GM20000 (cell line): ENCODE measurements around the gene PKNOX1.
"Not testable (repeated sequence)": the region's sequence is repeated elsewhere in the genome, so short reads cannot be mapped to it uniquely, and the experiment has no call there.

Source experiments
- DNase-seq: peaks from one replicate; pipeline ENCODE4 v3.0.0; 2012; ENCODE audit warnings: low spot score
- TF ChIP-seq, protein P1 (sequence below): IDR thresholded peaks from 2 replicates; pipeline ENCODE4 v1.5.1; 2012; ENCODE audit warnings: mild to moderate bottlenecking, control low read depth; ENCODE audit errors: extremely low read depth, missing control alignments

The PKNOX1 gene, protein sequence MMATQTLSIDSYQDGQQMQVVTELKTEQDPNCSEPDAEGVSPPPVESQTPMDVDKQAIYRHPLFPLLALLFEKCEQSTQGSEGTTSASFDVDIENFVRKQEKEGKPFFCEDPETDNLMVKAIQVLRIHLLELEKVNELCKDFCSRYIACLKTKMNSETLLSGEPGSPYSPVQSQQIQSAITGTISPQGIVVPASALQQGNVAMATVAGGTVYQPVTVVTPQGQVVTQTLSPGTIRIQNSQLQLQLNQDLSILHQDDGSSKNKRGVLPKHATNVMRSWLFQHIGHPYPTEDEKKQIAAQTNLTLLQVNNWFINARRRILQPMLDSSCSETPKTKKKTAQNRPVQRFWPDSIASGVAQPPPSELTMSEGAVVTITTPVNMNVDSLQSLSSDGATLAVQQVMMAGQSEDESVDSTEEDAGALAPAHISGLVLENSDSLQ

DNA sequence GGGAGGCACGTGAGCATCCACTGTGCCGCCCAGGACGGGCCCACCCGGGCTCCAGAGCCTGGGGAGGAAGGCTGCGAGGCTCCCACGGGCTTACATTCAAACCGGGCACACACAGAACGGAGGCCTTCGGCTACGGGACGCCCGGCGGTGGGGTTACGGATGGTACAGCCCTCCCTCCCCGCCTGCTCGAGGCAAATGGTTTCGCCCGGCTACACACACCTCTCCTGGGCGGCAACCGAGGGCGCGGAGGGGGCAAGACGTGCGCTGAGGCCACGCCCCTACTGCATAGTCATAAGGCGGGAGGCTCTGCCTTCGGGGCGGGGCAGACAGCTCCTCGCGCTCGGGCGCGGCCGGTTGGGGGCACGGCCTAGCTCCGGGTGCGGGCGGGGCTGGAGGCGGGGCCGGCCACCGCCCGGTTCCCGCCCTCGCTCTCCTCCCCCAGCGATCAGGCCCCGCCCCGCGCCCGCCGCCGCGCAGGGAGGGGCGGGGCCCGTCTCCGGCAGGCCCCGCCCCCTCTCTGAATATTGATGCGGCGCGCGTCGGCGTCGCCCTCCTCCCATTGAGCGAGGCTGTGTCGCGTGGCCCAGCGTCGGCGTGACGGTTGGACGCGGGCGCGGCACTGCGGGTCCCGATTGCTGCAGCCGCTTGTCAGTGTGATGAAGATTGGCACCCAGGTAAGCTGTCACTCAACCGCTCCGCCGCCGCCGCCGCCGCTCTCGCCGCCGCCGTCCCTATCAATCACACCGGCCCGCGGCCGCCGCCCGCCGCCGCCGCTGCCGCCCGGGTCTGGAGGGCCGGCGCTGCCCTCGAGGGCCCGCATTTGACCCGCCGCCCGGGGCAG is at the start of gene PKNOX1:
Gene PKNOX1 (plus strand): TSS at position 572 of the 841 bp plus-strand sequence. CDS start 29,820 bp downstream, outside the sequence.
- peak; percentile 99 for DNase-seq
- TF ChIP-seq, protein P1, sequence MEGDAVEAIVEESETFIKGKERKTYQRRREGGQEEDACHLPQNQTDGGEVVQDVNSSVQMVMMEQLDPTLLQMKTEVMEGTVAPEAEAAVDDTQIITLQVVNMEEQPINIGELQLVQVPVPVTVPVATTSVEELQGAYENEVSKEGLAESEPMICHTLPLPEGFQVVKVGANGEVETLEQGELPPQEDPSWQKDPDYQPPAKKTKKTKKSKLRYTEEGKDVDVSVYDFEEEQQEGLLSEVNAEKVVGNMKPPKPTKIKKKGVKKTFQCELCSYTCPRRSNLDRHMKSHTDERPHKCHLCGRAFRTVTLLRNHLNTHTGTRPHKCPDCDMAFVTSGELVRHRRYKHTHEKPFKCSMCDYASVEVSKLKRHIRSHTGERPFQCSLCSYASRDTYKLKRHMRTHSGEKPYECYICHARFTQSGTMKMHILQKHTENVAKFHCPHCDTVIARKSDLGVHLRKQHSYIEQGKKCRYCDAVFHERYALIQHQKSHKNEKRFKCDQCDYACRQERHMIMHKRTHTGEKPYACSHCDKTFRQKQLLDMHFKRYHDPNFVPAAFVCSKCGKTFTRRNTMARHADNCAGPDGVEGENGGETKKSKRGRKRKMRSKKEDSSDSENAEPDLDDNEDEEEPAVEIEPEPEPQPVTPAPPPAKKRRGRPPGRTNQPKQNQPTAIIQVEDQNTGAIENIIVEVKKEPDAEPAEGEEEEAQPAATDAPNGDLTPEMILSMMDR = no peak

DNA sequence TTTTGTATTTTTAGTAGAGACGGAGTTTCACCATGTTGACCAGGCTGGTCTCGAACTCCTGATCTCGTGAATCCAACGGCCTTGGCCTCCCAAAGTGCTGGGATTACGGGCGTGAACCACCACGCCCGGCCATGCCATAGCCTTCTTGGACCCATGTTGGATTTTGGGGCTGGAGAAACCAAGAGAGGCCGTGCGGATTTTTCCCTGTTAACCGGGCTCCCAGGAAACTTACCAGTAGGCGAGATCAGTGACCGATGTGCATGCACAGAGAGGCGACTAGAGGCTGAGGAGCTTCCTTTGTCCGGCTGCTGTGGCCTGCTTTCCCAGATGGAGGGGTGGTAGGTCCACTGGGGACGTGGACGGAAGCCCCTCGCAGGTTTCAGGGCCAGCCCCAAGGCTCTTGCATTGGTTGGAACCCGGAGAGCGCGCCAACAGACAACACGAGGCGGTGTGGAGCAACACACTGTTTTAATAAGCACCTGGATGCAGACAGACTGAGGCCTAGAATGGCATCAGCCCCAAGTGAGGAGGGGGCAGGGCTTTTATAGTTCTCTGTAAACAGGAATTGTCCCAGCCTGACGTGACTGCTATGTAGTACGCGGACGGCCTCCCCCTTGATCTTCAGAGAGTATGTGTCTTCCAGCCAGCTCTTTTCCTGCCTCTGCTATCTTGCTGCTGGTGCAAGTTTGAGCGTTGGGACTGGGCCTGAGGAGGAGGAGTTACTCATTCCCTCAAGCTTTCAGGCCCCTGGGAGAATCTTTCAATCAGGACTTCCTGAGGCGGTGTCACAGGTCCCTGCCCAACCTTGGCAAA is 49.0 kb upstream of the PKNOX1 start, which contains the start of gene ERVH48-1:
Gene ERVH48-1 (minus strand): TSS at position 517 of the 813 bp plus-strand sequence. CDS start 6,624 bp downstream, outside the sequence.
- TF ChIP-seq, protein P1 = no peak
- no peak for DNase-seq

DNA sequence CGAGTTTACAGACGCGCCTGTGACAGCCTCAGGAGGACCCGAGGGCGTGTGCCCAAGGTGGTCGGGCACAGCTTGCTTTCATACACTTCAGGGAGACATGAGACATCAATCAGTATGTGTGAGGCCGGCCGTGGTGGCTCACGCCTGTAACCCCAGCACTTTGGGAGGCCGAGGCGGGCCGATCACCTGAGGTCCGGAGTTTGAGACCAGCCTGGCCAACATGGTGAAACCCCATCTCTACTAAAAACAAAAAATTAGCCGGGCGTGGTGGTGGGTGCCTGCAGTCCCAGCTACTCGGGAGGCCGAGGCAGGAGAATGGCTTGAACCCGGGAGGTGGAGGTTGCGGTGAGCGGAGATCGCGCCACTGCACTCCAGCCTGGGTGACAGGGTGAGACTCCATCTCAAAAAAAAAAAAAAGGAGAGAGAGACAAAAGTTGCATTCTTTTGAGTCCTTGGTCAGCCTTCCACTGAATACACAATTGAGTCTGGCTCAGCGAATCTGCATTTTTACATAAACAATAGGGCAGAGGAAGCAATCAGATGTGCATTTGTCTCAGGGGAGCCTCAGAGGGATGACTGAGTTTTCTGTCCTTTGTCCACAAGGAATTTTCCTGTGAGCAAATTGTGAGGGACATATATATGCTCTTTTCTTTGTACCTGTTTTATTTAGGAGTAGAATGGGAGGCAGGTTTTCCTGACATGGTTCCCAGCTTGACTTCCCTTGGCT is 46.7 kb upstream of the PKNOX1 start:
- DNase-seq = not testable (repeated sequence)

DNA sequence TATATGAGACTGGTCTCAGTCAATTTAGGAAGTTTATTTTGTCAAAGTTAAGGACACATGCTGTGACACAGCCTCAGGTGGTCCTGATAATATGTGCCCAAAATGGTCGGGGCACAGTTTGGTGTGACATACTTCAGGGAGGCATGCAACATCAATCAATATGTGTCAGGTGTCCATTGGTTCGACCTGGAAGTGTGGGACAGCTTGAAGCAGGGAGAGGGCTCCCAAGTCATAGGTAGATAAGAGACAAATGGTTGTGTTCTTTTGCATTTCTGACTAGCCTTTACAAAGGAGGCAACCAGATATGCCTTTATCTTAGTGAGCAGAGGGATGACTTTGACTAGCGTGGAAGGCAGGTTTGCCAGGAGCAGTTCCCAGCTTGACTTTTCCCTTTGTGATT is 44.4 kb upstream of the PKNOX1 start:
- no peak for DNase-seq
- TF ChIP-seq, protein P1 = no peak

DNA sequence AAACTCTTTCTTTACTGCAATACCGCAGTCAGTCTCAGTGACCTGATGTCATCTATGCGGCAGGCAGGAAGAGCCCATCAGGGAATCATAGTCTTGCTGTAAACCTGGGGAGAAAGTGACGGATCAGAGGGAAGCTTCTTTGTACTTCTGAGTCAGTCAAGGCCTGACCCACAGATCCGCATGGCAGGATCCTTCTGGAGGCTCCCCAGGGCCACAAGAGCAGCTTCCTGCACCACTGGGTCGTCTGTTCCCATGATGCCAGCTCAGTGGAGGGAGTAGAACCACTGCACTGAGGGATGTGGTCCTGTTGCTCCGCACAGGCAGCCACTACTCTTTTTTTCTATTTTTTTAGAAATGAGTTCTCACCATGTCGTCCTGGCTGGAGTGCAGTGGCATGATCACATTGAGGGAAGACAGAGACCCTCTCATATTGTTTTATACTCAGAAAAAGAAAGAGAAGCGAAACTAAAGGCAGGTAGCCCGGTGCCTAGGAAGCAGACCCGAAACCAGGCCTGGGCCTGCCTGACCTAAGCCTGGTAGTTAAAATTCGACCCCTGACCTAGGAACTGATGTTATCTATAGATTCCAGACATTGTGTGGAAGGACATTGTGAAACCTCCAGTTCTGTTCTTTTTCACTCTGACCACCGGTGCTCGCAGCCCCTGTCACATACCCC is 42.7 kb upstream of the PKNOX1 start:
- TF ChIP-seq, protein P1 = no peak
- DNase-seq = no peak

DNA sequence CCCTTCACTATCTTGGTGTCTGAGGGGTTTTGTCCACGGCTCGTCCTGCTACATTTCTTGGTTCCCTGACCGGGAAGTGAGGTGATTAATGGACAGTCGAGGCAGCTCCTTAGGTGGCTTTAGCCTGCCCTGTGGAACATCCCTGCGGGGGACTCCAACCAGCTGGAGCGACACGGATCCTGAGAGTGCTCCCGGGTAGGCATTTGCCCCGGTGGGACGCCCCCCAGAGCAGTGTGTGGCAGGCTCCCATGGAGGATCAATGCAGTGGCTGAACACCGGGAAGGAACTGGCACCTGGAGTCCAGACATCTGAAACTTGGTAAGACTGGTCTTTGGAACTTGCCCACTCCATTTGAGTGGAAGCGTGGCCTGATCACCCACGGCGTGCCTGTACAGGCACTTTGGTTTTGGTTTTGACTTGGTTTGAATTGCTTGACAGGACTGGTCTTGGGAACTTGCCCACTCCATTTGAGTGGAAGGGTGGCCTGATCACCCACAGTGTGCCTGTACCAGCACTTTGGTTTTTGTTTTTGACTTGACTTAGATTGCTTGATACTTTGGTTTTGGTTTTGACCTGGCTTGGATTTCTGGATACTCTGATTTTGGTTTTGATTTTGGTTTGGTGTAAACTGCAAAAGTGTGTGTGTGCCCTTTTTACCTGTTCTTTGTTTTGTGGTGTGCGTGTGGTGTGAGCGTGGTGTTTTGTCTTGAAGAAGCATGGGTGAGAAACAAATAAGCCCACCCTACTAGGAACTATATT is 41.8 kb upstream of the PKNOX1 start:
- DNase-seq = not testable (repeated sequence)

DNA sequence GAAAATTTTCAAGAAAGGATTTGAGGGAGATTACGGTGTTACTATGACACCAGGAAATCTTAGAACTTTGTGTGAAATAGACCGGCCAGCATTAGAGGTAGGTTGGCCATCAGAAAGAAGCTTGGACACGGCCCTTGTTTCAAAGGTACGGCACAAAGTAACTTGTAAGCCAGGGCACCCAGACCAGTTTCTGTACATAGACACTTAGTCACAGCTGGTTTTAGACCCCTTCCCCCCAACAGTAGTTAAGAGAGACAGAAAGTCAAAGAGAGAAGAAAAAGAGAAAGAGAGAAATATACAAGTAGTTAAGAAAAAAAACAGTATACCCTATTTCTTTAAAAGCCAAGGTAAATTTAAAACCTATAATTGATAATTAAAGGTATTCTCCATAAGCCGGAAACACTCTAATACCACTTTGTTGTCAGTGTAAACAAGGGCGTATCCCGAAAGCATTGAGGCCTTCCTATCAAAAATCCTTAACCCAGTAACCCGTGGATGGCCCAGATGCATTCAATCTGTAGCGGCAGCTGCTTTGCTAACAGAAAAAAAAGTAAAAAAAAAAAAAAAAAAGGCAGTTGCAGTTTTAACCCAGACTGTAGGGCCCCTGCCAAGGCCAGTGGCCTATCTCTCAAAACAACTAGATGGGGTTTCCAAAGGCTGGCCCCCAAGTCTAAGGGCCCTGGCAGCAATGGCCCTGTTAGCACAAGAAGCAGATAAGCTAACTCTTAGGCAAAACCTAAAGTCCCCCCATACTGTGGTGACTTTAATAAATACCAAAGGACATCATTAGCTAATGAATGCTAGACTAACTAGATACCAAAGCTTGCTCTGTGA is 41.0 kb upstream of the PKNOX1 start:
- DNase-seq = not testable (repeated sequence)

DNA sequence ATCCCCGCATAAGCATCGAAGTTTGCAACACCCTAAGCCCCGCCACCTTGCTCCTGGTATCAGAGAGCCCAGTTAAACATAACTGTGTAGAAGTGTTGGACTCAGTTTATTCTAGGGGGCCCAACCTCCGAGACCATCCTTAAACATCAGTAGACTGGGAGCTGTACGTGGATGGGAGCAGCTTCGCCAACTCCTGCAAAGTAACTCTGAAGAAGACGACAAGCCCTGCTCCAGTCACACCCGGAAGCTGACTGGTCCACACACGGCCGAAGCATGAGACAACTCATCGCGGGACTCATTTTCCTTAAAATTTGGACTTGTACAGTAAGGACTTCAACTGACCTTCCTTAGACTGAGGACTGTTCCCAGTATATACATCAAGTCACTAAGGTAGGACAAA is 40.4 kb upstream of the PKNOX1 start:
- not testable (repeated sequence) for DNase-seq

DNA sequence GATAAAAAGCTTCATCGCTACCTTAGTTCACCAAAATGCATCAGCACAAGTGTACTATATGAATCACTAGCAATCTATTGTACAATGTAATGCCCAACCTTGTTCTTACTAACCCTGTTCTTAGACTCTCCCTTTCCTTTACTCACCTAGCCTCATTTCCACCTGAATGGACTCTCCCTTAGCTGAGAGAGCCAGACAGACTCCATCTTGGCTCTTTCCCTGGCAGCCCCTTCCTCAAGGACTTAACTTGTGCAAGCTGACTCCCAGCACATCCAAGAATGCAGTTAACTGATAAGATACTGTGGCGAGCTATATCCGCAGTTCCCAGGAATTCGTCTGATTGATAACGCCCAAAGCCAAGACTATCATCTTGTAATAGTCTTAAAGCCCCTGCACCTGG is 38.0 kb upstream of the PKNOX1 start:
- DNase-seq = not testable (repeated sequence)

DNA sequence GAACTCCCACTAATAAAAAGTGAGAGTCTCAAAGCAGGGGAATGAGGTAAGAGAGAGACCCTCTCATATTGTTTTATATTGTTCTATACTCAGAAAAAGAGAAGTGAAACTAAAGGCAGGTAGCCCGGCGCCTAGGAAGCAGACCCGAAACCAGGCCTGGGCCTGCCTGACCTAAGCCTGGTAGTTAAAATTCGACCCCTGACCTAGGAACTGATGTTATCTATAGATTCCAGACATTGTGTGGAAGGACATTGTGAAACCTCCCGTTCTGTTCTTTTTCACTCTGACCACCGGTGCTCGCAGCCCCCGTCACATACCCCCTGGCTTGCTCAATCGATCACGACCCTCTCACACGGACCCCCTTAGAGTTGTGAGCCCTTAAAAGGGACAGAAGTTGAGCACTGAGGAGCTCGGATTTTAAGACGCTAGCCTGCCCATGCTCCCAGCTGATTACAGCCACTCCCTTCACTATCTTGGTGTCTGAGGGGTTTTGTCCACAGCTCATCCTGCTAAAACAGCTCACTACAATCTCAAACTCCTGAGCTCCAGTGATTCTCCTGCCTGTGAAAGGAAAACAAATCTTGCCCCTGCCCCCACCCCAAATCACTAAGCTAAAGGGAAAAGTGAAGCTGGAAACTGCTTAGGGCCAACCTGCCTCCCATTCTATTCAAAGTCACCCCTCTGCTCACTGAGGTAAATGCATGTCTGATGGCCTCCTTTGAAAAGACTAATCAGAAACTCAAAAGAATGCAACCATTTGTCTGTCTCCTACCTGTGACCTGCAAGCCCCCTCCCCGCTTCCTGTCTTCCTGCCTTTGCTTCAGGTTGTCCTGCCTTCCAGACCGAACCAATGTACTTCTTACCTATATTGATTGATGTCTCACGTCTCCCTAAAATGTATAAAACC is 37.1 kb upstream of the PKNOX1 start:
- DNase-seq = not testable (repeated sequence)
